ENCODE results near the gene SAP30BP.

GRCh38 chr17:75633486-75634375 is 33.4 kb upstream of the SAP30BP start:
- TF ChIP-seq RAD21 (IDR thresholded peaks at IDR 0.05; ENCODE audit: low read depth) (peak; percentile 57), EGR1 (IDR thresholded peaks at IDR 0.05) (peak; percentile 70; the same call in 1 of the 2 replicates), TEAD4 (IDR thresholded peaks at IDR 0.05) (no peak), TCF12 (IDR thresholded peaks at IDR 0.05; ENCODE audit: low read depth) (peak; percentile 73), EP300 (IDR thresholded peaks at IDR 0.05; ENCODE audit: borderline replicate concordance) (no peak), MAX (IDR thresholded peaks at IDR 0.05) (peak; percentile 98), CEBPB (IDR thresholded peaks at IDR 0.05) (no peak), TAF1 (IDR thresholded peaks at IDR 0.05; ENCODE audit: low read depth) (no peak; the same call in 1 of the 2 replicates), FOXM1 (IDR thresholded peaks at IDR 0.05; ENCODE audit: borderline replicate concordance, low read depth) (no peak), ZBTB7A (IDR thresholded peaks at IDR 0.05; ENCODE audit: low read depth) (peak; percentile 73), YY1 (IDR thresholded peaks at IDR 0.05; ENCODE audit: low read depth) (no peak), REST (IDR thresholded peaks at IDR 0.05; ENCODE audit: low read depth) (no peak), USF1 (IDR thresholded peaks at IDR 0.05) (no peak; the same call in 1 of the 2 replicates)
